Activated CD8-positive, alpha-beta memory T cell treated with anti-CD3 and anti-CD28 coated beads for 1 hour (primary cell): Measurements from ENCODE around the gene COMT.
"Not testable (repeated sequence)": the region's sequence is repeated elsewhere in the genome, so short reads cannot be mapped to it uniquely, and the experiment has no call there.

Experiments
- DNase-seq, 2 donors: peaks; one replicate each; pipeline ENCODE4 v3.0.0-alpha.2; 2020; ENCODE audit warnings: low read depth in 1 of 2; ENCODE audit errors: extremely low read depth in 1 of 2

Gene COMT

GRCh38 chr22:19907902-19908301 is 33.7 kb upstream of the COMT start:
- DNase-seq = not testable (repeated sequence)

GRCh38 chr22:19909350-19910179 is 32.0 kb upstream of the COMT start:
- peak; percentile 63 to 74 for DNase-seq

DNA sequence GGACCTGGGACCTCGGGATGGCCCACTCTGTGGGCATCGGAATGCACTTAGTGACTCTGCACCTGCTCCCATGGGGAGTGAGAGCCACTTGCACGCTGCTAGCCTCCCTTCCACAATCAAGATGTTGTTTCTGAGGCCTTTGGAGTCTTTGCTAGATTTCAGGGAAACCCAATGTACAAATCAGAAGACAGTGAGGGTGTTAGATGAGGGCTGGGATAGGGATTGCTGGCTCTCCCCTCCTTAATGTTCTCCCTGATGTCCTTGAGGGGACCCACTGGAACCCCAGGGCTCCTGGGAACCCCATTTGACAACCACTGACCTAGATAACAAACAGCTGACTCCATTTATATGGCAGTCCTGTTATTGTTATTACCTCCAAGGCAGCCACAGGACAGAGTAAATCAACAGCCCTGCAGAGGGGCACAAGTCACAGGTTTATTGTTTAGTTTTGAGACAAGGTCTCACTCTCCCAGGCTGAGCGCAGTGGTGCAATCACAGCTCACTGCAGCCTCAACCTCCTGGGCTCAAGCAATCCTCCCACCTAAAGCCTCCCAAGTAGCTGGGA is 31.3 kb upstream of the COMT start:
- DNase-seq = no peak

DNA sequence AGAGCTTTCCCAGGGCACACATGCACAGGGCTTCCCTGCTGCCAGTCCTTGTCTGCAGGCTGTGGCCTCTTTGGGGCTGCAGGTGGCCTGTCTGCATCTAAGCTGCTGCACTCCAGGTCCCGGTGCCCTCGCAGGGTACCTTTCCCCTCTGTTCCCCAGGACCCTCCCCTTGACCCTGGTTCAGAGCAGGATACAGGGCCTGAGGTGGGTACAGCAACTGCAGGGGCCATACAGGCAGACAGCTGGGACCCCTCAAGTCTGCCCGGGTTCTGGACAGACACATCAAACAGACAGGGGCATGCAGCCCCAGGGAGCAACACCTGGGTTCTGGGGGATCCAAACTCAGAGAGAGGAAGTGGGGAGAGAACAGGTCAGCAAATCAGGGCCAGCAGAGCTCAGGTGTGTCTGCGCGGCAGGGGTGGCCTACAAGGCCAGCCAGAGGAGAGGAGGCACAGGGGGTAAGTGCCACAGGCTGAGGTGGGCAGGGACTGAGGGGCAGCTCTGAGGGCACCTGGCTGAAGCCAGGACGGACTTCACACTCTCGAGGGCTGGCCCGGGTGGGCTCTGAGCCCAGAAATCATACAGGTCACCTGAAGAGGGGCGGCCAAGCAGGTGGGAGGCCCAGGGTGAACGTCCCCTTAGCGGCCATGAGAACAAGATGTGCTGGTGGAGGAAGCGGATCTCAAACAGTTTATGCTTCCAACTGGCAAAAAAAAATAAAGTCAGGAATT is 29.9 kb upstream of the COMT start:
- DNase-seq = no peak

DNA sequence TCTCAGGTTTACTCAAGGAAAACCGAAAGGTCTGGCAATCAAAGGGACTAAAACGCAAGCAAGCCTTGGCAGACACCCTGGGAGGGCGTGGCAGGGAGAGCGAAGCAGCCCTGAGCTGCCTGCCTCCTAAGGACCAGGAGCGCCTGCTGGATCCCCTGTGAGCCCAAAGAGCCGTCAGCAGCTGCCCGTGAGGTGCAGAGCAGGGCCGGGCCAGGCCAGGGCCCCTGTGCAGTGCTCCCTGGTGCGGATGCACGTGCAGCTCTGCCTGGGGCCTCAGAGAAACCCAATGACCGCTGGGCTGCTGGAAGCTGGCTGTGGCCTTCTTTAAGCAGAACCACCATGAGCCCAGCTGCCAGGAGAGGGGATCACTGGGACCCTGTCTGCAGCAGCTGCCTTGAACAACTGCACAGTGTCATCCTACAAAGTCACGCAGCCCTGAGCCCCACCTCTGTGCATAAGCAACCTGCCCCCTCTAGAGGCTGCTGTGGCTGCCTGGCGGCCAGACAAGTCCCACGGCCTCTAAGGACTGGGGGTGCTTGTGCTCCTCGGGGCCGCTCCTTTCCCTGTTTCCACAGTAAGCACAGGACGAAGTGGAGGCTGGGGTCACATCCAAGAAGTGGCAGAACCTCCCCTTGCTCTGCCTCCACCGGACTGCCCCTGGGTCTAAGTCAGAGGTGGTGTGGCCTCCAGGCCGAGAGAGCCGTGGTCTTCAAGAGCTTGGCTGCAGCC is 29.1 kb upstream of the COMT start:
- no peak for DNase-seq

DNA sequence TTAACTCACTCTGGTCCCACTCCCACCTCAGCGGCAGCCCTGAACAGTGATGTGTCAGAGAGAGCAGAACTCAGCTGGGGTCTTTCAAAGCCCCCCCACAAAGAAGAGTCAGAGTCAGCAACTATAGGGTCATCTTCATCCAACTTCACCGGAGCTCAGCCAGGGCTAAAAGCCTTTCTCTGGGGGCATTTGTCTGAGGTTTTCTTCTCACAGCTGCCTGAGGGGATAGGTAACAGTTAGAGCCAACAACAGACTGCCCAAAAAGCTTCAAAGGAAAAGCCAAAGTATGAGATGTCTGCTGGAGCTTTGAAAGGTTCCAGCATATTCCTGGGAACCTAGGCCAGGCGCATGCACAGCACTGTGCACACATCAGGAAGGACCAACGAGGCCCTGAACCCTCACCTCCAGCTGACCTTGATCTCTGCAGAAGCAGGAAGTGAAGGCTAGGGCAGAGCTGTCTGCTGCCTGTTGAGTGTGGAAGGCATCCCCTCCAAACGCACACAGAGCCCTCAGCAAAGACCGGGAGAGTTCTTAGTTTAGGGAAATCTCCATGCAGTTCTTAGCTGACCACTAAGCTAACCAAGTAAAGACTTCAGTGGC is 28.1 kb upstream of the COMT start:
- DNase-seq = no peak

GRCh38 chr22:19914201-19914943 is 27.2 kb upstream of the COMT start:
- DNase-seq = no peak

DNA sequence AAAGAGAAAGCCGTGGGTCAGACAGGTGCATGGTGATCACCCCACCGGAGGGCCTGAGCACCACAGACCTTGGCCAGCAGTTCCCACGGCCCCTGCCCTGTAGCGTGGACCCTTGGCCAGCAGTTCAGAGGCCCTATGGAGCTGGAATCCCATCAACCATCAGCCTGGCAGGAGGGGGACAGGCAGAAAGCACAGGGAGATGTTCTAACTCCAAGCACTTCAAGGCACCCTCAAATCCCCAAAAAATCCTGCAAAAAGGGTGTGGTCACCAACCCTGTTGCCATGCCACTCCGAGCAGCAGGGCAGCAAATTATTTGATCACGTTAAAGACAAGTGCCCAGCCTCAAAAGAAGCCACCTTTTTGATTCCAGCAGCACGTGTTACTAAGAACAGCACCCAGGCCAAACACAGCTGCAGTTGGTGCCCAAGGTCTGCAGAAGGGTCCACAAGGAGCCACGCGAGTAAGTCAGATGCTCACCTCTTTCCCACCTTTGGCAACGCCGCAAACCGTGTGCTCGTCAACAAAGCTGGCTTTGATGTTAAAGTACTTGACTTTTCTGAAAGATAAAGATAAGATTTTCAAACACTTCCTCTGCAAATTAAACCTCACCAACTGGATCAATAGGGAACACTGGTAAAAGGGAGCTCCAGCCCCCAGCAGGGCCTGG is 26.2 kb upstream of the COMT start:
- DNase-seq = no peak

- DNase-seq = no peak
These were observed 25.6 kb upstream of the COMT start for GRCh38 chr22:19916006-19916405.

DNA sequence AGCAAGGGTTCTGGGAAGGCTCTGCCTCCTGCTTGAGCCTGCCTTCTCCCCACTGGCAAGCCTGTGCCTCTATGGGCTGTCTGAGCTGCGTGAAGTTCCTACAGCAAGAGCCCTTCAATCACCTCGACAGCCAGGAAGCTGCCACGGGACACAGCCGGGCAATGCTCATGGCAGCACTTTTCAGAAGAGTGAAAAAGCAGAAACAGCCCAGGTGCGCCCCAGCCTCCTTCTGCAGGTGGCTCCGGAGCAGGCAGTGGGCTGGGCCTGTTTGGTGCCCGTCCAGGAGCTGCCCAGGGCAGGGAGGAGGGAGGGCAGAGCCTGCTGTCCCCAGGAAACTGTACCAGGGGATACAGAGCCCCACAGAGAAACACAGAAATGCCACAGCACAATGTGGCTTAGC is 24.6 kb upstream of the COMT start:
- DNase-seq = no peak

DNA sequence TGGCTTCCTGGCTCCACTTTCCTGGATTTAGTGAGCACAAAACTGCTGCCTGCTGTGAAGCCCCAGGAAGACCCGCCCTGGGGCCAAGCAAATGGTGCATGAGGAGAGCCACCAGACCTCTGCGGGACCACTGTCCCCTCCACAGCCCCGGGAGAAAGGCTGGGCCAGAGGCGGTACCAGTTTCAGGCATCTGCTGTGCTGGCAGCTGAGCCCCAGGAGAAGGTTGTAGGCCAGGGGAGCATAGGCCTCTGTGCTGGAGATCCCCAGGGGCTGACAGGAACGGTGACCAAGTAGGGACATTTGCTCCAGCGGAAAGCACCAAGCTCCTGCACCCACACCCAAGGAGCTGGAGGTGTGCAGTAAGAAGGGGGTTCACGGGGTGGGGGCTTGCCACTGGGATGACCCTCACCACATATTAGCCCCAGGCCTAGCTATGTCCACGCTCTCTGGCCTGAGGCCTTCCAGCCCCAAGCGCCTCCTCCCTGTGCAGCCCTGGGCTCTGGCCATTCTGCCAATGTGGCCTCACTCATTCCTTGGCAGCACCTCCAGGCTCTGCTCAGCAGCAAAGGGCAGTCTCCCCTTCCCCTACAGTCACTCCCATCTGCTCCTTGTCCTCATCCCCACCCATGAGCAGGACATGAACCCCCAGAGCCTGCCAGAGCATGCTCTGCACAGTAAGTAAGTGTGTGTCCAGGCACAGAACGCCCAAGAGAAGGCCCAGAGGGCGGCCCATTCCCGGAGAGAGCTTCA is 24.0 kb upstream of the COMT start:
- DNase-seq = no peak

GRCh38 chr22:19918332-19919106 is 23.1 kb upstream of the COMT start:
- DNase-seq = no peak

DNA sequence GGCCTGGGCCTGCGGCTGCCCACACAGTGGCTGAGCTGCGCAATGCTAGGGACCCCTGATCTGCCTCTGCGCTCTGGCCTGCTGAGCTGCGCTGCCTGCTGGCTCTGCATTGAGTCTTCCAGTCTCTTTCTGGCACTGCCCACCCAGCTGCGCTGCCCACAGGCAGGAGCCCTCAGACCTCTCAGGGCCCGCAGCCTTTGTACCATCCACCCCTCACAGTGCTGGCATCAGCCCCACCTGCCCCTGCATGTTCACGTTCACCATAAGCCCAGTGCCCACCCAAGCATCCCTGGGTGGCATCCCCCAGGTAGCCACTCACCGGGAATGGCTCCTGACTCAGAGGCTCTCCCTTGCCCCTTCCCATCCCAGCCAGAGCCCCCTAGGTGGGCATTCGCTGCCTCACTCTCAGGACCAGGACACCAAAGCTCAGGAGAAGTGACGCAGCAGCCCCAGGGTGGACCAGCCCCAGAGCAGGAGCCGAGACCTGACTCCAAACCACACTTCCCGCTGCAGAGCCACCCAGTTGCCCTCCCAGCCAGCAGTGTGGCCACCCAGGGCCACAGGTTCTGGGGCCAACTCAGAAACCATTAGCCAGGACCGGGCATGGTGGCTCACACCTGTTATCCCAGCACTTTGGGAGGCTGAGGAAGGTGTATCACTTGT is 21.7 kb upstream of the COMT start:
- DNase-seq = no peak

- DNase-seq = no peak
These were observed 20.0 kb upstream of the COMT start for GRCh38 chr22:19921544-19922081.

- DNase-seq = no peak
These were observed 17.6 kb upstream of the COMT start for GRCh38 chr22:19923914-19924513.

GRCh38 chr22:19926028-19926427 is 15.5 kb upstream of the COMT start:
- not testable (repeated sequence) for DNase-seq

- DNase-seq = no peak
These were observed 13.9 kb upstream of the COMT start for GRCh38 chr22:19927696-19928095.
